ENCODE data around the gene ACTR1B. TPM values are rescaled to one million over a fixed set of nuclear protein-coding genes. Genes with fewer than 3 reads are reported as not detected.

ACTR1B gene
- polyA plus RNA-seq, 1 of the 3 experiments (the other 2 are of a cell fraction) = 51.5 TPM

- Histone ChIP-seq H3K4me3 (ENCODE audit: low read depth in 2 of 2, low read length in 1 of 2) (no peak overlapping the region), H3K79me2 (ENCODE audit: insufficient read depth) (no peaks in the 10 kb centered on the region), H3K4me1 (ENCODE audit: control insufficient read depth in 1 of 2, insufficient read depth in 2 of 2, low read depth in 1 of 2, low read length in 1 of 2) (no peaks in the 10 kb centered on the region), H3K9me3 (no peaks in the 10 kb centered on the region), H3K27ac (ENCODE audit: low read depth in 2 of 2, low read length in 1 of 2) (no peak overlapping the region), H2AFZ (ENCODE audit: low read depth) (no peak overlapping the region), H3K4me2 (no peak overlapping the region), H4K20me1 (ENCODE audit: insufficient read depth) (no peaks in the 10 kb centered on the region), H3K9ac (no peak overlapping the region), H3F3A (replicated peaks; ENCODE audit: insufficient read depth) (peaks cover 5% of the 10 kb centered on the region), H3K27me3 (ENCODE audit: insufficient read depth) (no peaks in the 10 kb centered on the region), H3K9me2 (no peaks in the 10 kb centered on the region), H3K36me3 (replicated peaks in 1 of 2; ENCODE audit: control insufficient read depth in 1 of 2, insufficient read depth in 2 of 2, low read length in 1 of 2) (peaks cover 37 to 39% of the 10 kb centered on the region in 2 experiments)
- POLR2A ChIA-PET = interaction anchor here (1.5 kb wide), 1 partner anchor 8 kb away, joined by 3 read pairs; the partner anchor contains the start of gene COX5B
- CTCF ChIA-PET = no interaction called here
- WGBS (ENCODE audit: low lambda C conversion rate) = 90% methylated on average over 2 of the region's 2 CpGs
- no peak for DNase-seq
- no peak for TF ChIP-seq MEF2A (IDR thresholded peaks at IDR 0.05; ENCODE audit: borderline replicate concordance, low read depth)
- no peak for TF ChIP-seq JUND (IDR thresholded peaks at IDR 0.05)
- TF ChIP-seq, protein P1, sequence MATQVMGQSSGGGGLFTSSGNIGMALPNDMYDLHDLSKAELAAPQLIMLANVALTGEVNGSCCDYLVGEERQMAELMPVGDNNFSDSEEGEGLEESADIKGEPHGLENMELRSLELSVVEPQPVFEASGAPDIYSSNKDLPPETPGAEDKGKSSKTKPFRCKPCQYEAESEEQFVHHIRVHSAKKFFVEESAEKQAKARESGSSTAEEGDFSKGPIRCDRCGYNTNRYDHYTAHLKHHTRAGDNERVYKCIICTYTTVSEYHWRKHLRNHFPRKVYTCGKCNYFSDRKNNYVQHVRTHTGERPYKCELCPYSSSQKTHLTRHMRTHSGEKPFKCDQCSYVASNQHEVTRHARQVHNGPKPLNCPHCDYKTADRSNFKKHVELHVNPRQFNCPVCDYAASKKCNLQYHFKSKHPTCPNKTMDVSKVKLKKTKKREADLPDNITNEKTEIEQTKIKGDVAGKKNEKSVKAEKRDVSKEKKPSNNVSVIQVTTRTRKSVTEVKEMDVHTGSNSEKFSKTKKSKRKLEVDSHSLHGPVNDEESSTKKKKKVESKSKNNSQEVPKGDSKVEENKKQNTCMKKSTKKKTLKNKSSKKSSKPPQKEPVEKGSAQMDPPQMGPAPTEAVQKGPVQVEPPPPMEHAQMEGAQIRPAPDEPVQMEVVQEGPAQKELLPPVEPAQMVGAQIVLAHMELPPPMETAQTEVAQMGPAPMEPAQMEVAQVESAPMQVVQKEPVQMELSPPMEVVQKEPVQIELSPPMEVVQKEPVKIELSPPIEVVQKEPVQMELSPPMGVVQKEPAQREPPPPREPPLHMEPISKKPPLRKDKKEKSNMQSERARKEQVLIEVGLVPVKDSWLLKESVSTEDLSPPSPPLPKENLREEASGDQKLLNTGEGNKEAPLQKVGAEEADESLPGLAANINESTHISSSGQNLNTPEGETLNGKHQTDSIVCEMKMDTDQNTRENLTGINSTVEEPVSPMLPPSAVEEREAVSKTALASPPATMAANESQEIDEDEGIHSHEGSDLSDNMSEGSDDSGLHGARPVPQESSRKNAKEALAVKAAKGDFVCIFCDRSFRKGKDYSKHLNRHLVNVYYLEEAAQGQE (IDR thresholded peaks at IDR 0.05; ENCODE audit: low read depth, low read length) = no peak
- TF ChIP-seq RXRA (IDR thresholded peaks at IDR 0.05; ENCODE audit: borderline replicate concordance, low read depth) = no peak
- no peak for TF ChIP-seq SIN3A (IDR thresholded peaks at IDR 0.05; ENCODE audit: borderline replicate concordance, low read depth, low read length)
- no peak for TF ChIP-seq FOXM1 (IDR thresholded peaks at IDR 0.05; ENCODE audit: low read depth)
- TF ChIP-seq FOSL2 (IDR thresholded peaks at IDR 0.05; ENCODE audit: borderline replicate concordance, low read depth) = no peak
- TF ChIP-seq TCF12 (IDR thresholded peaks at IDR 0.05) = no peak
Measured at GRCh38 chr2:97653473-97653872, 10.4 kb downstream of the ACTR1B start.

GRCh38 chr2:97651114-97651513, 12.7 kb downstream of the ACTR1B start:
- peaks cover 16% of the 10 kb centered on the region for H3K79me2 ChIP-seq (ENCODE audit: insufficient read depth)
- no peak for DNase-seq
- ChIA-PET CTCF (interaction anchor here (1.0 to 1.9 kb wide), 5 partner anchors 9 to 60 kb away, joined by 3 to 7 read pairs (median 6); no protein-coding TSS in a partner anchor), POLR2A (interaction anchor here (1.8 kb wide), 1 partner anchor 10 kb away, joined by 7 read pairs; no protein-coding TSS in a partner anchor)
- H2AFZ ChIP-seq (ENCODE audit: low read depth) = no peak overlapping the region
- H3F3A ChIP-seq (replicated peaks; ENCODE audit: insufficient read depth) = peaks cover 5% of the 10 kb centered on the region
- H3K4me2 ChIP-seq = no peak overlapping the region
- H3K9me3 ChIP-seq = no peaks in the 10 kb centered on the region
- peaks cover 34 to 46% of the 10 kb centered on the region in 2 experiments for H3K36me3 ChIP-seq (replicated peaks in 1 of 2; ENCODE audit: control insufficient read depth in 1 of 2, insufficient read depth in 2 of 2, low read length in 1 of 2)
- H3K4me1 ChIP-seq (ENCODE audit: control insufficient read depth in 1 of 2, insufficient read depth in 2 of 2, low read depth in 1 of 2, low read length in 1 of 2) = peaks cover 0 to 8% of the 10 kb centered on the region in 2 experiments; a peak in 2 of 4 replicates
- TF ChIP-seq POLR2AphosphoS5 (IDR thresholded peaks at IDR 0.05; ENCODE audit: low read depth, low read length) = no peak
- no peak for TF ChIP-seq SMC3 (IDR thresholded peaks at IDR 0.05; ENCODE audit: low read depth, low read length)
- TF ChIP-seq RXRA (IDR thresholded peaks at IDR 0.05; ENCODE audit: borderline replicate concordance, low read depth) = no peak
- TF ChIP-seq ELF1 (IDR thresholded peaks at IDR 0.05) = no peak
- no peak overlapping the region for H3K4me3 ChIP-seq (ENCODE audit: low read depth in 2 of 2, low read length in 1 of 2)
- no peak overlapping the region for H3K27ac ChIP-seq (ENCODE audit: low read depth in 2 of 2, low read length in 1 of 2)
- no peak overlapping the region for H3K9ac ChIP-seq
- WGBS (ENCODE audit: low lambda C conversion rate) = 95% methylated on average over 4 of the region's 4 CpGs
- H3K27me3 ChIP-seq (ENCODE audit: insufficient read depth) = no peaks in the 10 kb centered on the region
- no peaks in the 10 kb centered on the region for H3K9me2 ChIP-seq
- no peaks in the 10 kb centered on the region for H4K20me1 ChIP-seq (ENCODE audit: insufficient read depth)
